Mucosa of gallbladder (tissue), 1 donor: ENCODE measurements around the gene FOLH1. TPM values are rescaled to one million over a fixed set of nuclear protein-coding genes. Genes with fewer than 3 reads are reported as not detected.
"Not testable (repeated sequence)": the region's sequence is repeated elsewhere in the genome, so short reads cannot be mapped to it uniquely, and the experiment has no call there.

ENCODE experiments used
- DNase-seq: peaks from one replicate; pipeline ENCODE4 v3.0.0-alpha.2; 2020; ENCODE audit warnings: low spot score
- total RNA-seq: library from RNA; stranded (reverse); gene quantifications from one replicate; pipeline ENCODE4 v1.2.1, GENCODE V29; 2021
- donor health status: DM: no; HTN: no; CAD: no.

FOLH1 gene
- 42.6 TPM for total RNA-seq

DNA sequence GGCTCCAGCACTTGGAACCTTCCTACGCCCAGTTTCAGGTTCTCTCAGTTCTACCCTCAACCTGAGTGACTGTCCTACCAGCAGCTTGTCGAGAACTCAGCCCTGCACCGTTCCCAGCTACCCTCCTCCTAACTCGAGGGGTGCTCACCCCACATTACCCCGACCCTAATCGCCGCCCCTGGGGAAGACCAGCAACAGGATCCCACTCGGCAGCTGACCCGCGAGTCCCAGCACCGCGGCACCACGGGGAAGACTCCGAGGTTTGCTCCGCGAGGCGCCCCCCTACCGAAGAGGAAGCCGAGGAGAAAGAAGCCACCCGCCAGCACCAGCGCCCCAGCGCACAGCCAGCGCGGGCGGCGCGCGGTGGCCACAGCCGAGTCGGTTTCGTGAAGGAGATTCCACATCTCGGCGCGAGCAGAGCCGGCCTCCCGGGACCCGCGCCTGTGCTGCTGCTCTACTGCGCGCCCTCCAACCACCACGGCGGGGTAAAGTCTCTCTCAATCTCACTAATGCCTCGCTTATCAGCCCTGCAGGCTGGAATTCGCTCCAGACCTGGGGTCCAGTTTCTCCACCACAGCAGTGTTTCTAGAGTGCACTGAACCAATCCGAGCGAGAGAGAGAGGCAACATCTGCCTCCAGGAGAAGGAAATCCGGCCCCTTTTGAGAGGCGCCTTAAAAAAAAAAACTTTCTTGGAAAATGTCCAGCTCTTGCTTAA is at the start of gene FOLH1:
Gene FOLH1 (minus strand): TSS at position 597 of the 716 bp plus-strand sequence. CDS start 193 bp downstream, at position 404.
- peak; percentile 66 for DNase-seq

DNA sequence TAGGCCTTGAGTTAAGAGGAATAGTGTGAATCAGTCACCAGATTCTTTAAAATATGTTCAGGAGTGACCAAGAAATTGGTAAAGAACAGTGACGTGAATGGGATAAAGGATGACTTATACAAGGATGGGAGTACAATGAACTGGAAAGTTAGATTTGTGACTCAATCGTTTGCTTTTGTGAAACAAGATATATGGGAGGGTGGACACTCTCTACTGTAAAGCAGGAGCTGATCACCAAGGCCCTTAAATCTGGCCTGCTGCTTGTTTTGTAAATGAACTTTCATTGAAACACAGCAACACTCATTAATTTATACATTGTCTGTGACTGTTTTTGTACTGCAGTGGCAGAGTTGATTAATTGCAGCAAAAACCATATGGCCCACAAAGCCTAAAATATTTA is 46.7 kb upstream of the FOLH1 start:
- DNase-seq, result not testable (repeated sequence)

DNA sequence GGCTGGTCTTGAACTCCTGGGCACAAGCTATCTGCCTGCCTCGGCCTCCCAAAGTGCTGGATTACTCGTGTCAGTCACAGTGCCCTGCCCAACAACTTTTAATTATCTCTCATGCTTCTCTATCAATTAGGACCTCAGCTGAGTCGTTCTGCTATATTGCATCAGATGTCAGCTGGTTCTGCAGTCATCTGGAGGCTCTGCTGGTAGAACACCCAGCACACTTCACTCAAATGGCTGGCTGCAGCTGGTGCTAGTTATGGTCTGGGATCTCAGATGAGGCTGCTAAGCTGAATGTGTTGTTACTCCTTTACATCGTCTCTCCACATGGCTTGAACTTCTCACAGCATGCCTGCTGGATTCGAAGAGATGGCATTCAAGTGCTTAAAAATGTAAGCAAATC is 42.8 kb upstream of the FOLH1 start:
- DNase-seq, result not testable (repeated sequence)

DNA sequence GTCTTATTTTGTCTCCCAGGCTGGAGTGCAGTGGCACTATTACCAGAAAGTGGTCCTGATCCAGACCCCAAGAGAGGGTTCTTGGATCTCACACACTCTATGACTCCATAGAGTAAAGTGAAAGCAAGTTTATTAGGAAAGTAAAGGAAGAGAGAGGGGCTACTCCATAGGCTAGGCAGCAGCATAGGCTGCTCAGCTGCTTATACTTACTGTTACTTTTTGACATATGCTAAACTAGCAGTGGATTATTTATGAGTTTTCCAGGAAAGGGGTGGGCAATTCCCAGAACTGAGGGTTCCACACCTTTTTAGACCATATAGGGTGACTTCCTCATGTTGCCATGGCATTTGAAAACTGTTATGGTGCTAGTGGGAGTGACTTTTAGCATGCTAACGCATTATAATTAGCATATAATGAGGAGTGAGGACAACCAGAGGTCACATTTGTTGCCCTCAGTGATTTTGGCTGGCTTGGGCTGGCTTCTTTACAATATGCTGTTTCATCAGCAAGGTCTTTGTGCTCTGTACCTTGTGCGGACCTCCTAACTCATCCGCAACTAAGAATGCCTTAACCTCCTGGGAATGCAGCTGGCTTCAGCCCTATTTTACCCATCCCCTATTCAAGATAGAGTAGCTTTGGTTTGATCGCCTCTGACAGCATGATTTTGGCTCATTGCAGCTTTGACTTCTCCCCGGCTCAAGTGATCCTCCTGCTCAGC is 42.2 kb upstream of the FOLH1 start:
- DNase-seq, result not testable (repeated sequence)

DNA sequence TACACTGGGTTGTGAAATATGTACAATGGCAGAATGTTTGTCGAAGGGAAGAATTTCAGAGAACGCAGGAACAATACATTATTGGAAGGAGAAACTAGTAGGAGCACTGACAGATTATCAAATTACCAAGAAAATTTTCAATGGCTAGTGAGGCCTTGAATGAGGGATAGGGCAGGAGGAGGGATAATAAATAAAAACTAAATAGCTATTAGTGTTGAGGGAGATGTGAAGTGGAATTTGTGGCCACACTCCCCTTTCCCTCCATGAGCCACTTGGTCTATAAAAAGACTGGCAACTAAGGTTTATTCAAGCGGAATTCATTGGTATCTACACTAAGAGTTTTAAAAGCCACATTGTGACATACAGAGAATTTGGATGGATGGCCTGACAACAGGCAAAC is 41.0 kb upstream of the FOLH1 start:
- not testable (repeated sequence) for DNase-seq

DNA sequence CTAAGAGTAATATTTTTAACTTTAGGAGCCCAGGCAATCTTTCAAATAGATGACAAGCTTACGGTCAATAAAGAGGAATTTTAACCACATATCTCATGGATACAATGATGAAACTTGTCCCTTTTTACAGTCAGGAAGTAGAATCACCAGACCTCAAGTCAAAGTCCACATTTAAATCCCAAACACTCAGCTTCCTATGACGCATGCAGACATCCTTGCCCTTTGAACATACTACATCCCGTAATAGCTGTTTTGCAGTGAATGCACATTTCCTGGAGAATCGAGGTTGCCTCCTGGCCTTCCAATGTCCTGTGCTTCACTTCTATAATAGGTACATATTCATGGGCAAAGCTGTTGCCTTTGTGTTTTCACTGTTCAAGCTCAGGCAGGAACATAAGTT is 25.3 kb upstream of the FOLH1 start:
- peak; percentile 15 for DNase-seq

DNA sequence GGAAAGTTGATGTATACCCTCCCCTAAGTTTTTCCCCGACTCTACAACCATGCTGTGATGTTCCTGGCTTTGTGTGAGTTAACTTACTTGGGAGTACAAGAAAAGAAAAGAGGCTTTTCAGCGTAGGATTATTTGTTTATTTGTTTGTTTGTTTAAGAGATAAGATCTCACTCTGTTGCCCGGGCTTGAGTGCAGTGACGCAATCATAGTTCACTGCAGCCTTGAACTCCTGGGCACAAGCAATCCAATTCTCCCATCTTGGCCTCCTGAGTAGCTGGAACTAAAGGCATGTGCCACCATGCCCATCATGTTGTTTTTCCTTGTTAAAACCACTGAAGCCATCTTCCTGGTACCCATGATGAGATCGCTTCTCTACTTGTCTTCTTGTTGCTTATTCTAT is 24.6 kb upstream of the FOLH1 start:
- not testable (repeated sequence) for DNase-seq

DNA sequence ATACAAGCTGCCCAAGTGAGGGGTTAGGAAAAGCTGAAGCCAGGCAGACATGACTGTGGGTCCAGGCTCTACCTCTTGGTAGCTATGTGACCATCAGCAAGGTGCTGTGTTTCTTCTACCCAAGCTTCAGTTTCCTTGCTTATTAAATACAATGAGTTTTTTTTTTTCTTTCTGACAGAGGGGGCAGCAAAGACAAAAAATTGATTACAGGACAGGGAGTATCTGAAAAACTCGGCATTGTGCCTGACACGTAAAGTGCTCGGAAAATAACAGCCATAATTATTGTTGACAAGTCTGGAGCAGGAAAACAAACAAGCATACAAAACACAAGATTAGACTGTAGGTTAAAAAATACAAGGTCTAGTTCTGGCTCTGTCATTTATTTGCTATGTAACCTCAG is 23.3 kb upstream of the FOLH1 start:
- DNase-seq, result not testable (repeated sequence)

DNA sequence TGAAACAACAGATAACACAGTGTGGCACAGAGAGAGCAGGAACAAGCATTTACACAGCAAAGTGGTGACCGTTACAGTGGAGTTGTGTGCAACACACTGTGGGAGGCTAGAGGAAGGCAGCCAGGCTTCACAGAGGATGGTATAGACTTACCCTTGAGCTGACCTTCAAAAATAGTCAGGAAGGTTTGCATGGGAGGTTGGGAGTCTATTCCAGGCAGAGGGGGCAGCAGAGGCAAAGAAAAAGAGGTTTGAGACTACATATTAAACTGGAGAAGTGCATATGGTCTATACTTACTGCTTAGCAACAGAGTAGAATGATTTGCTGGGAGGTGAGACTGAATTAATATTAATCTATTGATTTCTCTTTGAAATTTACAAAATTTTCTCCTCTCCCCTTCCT is 22.1 kb upstream of the FOLH1 start:
- not testable (repeated sequence) for DNase-seq

DNA sequence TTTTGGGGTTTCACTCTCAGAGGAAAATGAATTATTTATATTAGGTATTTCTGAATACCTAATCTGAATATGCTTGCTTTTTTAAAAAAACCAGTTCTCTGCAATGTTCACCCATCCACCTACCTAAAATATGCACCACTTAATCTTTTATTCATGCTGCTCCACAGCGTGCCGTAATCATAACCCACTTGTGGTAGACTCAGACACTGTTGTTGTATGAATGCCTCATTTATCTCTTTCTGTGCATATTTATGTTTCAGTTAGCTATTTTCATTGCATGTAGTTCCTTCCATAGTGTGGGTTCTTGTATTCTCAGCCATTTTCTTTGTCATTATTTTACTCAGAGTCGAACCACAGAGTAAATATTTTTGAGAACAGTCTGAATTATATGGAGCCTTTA is 21.6 kb upstream of the FOLH1 start:
- DNase-seq, result not testable (repeated sequence)

DNA sequence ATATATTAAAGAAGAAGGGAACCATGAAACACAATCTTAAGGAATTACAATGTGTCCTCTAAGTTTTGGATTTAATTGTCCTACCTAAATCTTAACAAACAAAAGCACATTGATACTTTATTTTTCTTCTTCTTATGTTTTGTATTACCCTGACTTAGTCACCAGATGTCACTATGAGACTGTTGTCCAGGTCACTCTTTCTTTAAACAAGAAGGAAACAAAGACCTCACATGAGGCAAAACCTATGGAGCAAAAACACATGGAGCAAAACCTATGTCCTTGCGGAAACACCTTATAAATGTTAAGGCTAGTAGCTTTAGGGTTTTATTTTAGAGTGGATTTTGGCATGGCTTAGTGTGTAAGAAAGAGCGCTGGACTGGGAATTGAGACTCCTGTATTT is 20.7 kb upstream of the FOLH1 start:
- not testable (repeated sequence) for DNase-seq

DNA sequence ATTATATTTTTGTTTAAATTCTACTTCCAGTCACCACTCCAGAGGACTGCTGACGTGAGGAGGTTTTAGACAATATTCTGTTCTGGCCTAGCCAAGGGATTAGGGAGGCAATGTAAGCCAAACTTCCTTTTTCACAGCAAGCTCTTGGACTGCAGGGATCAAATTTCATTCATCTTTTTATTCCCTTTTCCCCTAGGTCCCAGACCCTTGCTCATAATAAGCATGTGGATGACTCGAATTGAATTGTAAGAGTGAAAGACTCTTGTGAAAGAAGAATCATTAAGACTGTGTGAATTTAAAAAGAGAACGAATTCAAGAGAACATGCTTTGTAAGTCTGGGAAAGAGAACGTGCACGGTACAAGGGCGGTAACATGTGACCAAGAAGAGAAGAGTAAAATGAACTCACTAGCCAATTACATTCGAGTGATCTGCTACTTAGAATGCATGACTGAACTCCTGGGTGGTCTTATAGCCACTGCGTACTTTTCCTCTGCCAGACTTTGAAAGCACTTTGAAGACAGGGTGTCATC is 16.9 kb upstream of the FOLH1 start:
- not testable (repeated sequence) for DNase-seq

DNA sequence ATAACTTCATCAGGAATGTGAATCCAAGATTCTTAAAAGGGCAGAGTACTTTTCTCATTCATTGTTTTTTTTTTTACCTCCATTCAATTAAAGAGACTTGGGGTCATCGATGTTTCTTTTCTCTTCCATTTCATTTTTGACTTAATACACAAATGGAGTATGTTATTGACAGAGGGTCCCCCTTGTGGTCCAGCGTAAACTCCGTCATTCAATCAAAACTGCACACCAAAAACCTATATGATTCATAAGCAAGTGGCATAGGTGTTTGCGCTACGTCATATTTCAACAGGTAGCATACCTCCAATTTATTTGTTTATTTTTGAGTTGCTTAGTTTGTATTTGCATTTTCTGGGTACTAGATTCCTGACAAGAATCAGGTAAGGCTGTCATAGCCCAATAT is 12.7 kb upstream of the FOLH1 start:
- no peak for DNase-seq

DNA sequence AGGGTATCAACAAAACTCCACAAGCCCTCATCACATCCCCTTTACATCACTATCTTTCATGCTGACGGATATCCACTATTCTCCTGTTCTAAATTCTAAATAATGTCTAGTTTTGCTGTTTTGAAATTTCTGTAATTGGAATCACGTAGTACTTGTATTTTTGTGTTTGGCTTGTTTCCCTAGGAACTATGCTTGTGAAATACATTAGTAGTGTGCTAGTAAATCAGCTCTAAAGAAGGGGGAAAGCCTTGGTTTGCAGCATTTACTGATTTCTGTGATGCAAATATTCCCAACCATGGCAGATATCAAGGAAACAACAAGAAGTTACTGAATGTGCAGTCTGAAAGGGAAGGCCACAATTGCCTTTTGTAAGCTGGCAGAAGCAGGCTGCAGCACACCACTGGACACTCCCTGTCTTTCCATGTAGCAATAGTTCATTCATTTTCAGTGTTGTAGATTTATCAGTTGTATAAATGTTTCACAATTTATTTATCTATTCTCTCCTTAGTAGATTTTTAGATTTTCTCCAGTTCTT is 4.7 kb upstream of the FOLH1 start:
- no peak for DNase-seq

DNA sequence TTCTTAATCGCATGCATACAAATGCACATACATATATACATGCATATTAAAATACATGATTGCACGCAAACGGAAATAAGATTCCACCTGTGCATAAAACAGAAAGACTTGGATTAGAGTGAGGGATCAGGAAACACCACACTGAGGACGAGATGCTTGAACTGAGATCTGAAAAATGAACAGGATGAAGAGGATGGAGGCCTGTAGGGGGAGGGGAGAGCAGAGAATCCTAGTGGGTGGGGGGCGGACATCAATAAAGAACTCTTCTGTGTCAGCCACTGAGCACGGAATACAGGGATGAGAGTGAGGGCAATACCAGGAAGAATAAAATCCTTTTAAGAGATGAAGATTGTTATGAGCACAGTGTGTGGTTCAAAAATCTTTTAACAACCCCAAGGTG is 1.4 kb downstream of the FOLH1 start:
- not testable (repeated sequence) for DNase-seq

DNA sequence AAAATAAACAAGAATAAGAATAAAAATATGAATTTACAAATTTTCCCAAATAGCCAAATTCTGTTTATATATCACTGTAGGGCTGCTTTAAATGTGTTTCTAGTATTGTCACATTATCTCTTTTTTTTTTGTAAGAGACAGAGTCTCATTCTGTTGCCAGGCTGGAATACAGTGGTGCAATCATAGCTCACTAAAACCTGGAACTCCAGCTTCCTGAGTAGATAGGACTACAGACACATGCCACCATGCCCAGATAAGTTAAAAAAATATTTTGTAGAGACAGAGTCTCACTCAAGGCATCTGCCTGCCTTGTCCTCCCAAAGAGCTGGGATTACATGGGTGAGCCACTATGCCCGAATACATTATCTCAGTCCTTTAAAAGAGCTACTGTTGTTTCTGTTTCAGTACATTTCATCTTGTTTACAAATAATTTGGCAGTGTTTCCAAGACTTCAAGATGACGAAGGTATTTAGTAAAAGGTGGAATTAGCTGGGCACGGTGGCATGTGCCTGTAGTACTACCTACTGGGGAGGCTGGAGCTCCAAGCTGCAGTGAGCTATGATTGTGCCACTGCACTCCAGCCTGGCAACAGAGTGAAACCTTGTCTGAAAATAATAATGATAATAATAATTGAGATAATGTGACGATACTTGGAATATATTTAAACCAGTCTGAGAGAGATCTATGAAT is 6.0 kb downstream of the FOLH1 start:
- DNase-seq, result no peak

DNA sequence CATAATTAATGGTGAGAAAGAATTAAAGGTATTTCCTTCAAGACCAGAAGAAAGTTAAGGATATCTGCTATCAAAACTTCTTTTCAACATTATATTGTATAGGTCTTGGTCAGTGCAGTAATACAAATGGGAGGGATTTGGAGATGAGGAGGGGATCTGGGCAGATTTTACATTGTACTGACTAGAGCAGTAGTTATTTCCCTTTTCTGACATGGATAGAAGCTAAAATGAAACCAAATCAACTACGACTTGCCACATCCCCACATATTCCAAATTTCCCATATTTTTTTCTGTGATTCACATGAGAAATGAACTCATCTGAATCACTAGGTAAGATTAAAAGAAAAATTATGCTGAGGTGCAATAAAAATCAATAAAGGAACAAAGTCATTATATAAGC is 11.6 kb downstream of the FOLH1 start:
- not testable (repeated sequence) for DNase-seq

DNA sequence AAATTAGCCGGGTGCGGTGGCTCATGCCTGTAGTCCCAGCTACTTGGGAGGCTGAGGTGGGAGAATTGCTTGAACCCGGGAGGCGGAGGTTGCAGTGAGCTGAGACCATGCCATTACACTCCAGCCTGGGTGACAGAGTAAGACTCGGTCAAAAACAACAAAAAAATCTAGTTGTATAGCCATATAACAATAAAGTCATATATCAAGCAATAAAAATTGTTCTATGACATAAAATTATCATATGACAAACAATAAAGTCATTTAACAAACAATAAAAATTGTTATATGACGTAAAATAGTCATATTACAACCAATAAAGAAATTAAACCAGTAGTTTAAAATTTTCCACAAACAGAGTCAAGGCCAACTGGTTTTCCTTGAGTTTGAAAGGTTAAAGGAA is 12.4 kb downstream of the FOLH1 start:
- DNase-seq, result not testable (repeated sequence)

DNA sequence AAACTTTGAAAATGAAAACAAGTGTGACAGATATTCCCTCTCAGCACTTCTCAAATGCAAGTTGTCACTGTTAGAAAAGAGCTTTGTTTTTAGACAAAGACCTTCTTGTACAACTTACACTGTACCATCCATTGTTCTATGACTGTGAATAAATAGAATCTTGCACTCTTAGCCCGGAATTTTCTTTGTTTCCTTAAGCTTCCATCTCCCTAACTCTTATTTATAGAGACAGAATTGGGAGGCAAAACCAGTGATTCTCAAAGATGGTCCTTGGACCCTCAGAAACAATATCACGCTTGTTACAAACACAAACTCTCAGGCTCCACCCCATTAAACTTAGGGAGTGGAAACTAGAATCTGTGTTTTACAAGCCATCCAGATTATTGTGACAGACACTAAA is 18.1 kb downstream of the FOLH1 start:
- DNase-seq, result not testable (repeated sequence)

DNA sequence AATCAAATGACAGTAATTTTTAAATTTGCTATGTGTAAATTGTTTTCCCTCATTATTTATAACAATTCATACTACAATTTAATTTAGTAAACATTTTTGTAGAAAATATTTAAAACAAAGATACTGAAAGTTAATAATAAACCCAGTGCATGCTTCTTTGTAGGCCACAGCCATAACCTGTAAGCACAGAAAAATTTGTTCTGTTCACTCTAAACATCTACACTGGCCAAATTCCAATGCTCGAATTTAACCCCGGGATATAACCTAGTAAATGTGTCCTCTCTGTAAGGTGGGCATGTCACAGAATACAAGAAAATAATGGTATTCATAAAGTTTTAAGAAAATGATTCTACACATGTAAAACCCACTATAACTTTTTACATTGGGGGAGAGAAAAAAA is 22.2 kb downstream of the FOLH1 start:
- DNase-seq, result not testable (repeated sequence)

DNA sequence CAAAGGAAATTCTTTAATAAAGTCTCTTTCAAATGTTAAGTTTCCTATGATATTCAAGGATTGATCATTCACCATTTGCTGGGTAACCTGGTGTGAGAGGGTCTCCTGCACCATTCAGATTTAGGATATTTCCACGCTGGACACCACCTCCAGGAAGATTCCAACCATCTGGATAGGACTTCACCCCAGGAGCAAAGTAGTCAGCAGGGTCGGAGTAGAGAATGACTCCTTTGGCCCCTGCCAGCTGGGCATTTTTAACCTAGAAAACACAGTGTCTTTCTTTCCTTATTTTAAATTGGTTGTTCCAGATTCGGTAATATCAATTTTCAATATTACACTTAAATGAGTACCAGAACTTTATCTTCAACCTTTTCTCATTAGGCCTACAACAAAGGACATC is 22.8 kb downstream of the FOLH1 start:
- DNase-seq, result not testable (repeated sequence)

DNA sequence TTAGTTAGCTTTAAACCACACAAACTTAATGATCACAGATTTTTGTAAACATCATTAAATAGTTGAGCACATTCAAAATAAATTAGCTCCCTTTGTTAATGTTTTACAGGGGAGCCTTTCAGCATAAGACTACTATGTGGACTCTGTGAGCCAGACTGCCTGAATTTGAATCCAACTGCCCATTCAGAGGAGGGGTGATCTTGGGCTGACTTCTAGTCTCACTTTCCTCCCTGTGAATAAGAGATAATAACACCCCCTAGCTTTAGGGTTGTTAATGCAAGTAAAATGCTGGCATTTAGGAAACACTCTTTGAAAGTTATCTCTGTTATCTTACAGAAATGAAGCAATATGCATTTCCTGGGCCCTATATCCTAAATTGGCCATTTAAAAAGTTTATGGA is 23.6 kb downstream of the FOLH1 start:
- not testable (repeated sequence) for DNase-seq
